Suprapubic skin (tissue), 4 donors: ENCODE measurements around the gene FDX2. TPM values are rescaled to one million over a fixed set of nuclear protein-coding genes. Genes with fewer than 3 reads are reported as not detected.
A peak's percentile ranks its signal among the peaks of the same experiment; 100 is the strongest.

Experiments
- DNase-seq, 2 donors: peaks; one replicate each; pipeline ENCODE4 v3.0.0-alpha.2; 2019; ENCODE audit warnings: low spot score in 2 of 2
- H3K27ac ChIP-seq: fragments of 200-600 bp; sonication (generic); one replicate; pipeline ENCODE4 v1.5.1; 2019
- H3K27me3 ChIP-seq: fragments of 200-600 bp; sonication (generic); one replicate; pipeline ENCODE4 v1.5.1; 2019
- H3K36me3 ChIP-seq: fragments of 200-600 bp; sonication (generic); one replicate; pipeline ENCODE4 v1.5.1; 2019
- H3K4me1 ChIP-seq: fragments of 200-600 bp; sonication (generic); one replicate; pipeline ENCODE4 v1.5.1; 2019
- H3K4me3 ChIP-seq: fragments of 200-600 bp; sonication (generic); one replicate; pipeline ENCODE4 v1.5.1; 2019; ENCODE audit warnings: mild to moderate bottlenecking
- H3K9me3 ChIP-seq: fragments of 200-600 bp; sonication (generic); one replicate; pipeline ENCODE4 v1.5.1; 2019
- CTCF ChIP-seq, 2 donors: fragments of 200-600 bp in 1 of 2; fragments of 450-650 bp in 1 of 2; sonication (generic) in 1 of 2; IDR thresholded peaks; one replicate each; pipeline ENCODE4 v1.5.1; 2016 to 2019; ENCODE audit warnings: antibody characterized with exemption in 2 of 2, mild to moderate bottlenecking in 1 of 2, moderate library complexity in 1 of 2
- EP300 ChIP-seq: sonication (generic); formaldehyde crosslinking; IDR thresholded peaks from one replicate; pipeline ENCODE4 v1.6.1; 2017; ENCODE audit warnings: antibody characterized with exemption
- POLR2A ChIP-seq, 2 donors: fragments of 450-650 bp; IDR thresholded peaks; one replicate each; pipeline ENCODE4 v1.6.1; 2017; ENCODE audit warnings: antibody characterized with exemption in 2 of 2, mild to moderate bottlenecking in 2 of 2, moderate library complexity in 2 of 2
- POLR2AphosphoS5 ChIP-seq, 3 donors: sonication (generic); formaldehyde crosslinking; IDR thresholded peaks; one replicate each; pipeline ENCODE4 v1.6.1; 2017; ENCODE audit warnings: antibody characterized with exemption in 3 of 3
- WGBS: methylation state at CpG from one replicate; pipeline ENCODE4 v1.1.5; 2018; 5-methylcytosine and 5-hydroxymethylcytosine counted together
- total RNA-seq, 4 donors: library from RNA; depleted of rRNA; stranded (reverse); fragments of >200 nt; gene quantifications; one replicate each; pipeline ENCODE4 v1.1.0, GENCODE V29; 2016

The FDX2 gene
- total RNA-seq, 4 donors from 2014 or later, result 7.9 to 19.0 (median 14.5) TPM

- Histone ChIP-seq H3K27ac (no peak overlapping the region), H3K4me1 (peaks cover 1% of the 10 kb centered on the region), H3K4me3 (no peak overlapping the region), H3K36me3 (peaks cover 32% of the 10 kb centered on the region), H3K9me3 (no peaks in the 10 kb centered on the region), H3K27me3 (no peaks in the 10 kb centered on the region)
- WGBS, result 88% methylated on average over 5 of the region's 5 CpGs
- no peak for DNase-seq
- TF ChIP-seq CTCF (IDR thresholded peaks at IDR 0.05), result no peak
- no peak for TF ChIP-seq EP300
- TF ChIP-seq POLR2A (IDR thresholded peaks at IDR 0.05), result no peak
- no peak for TF ChIP-seq POLR2AphosphoS5 (IDR thresholded peaks at IDR 0.05)
Observed at GRCh38 chr19:10279737-10280442, 35.9 kb downstream of the FDX2 start.

- WGBS, result 100% methylated on average over 1 of the region's 1 CpG
- H3K27ac ChIP-seq, result no peak overlapping the region
- H3K27me3 ChIP-seq, result no peaks in the 10 kb centered on the region
- no peak for DNase-seq
- H3K4me1 ChIP-seq, result peaks cover 6% of the 10 kb centered on the region
- no peak overlapping the region for H3K4me3 ChIP-seq
- TF ChIP-seq EP300 (no peak), CTCF (IDR thresholded peaks at IDR 0.05) (no peak), POLR2A (IDR thresholded peaks at IDR 0.05) (no peak), POLR2AphosphoS5 (IDR thresholded peaks at IDR 0.05) (no peak)
- H3K36me3 ChIP-seq, result peaks cover 28% of the 10 kb centered on the region
- no peaks in the 10 kb centered on the region for H3K9me3 ChIP-seq
Observed at GRCh38 chr19:10278935-10279334, 36.9 kb downstream of the FDX2 start.

- DNase-seq, result no peak
- Histone ChIP-seq H3K27me3 (no peaks in the 10 kb centered on the region), H3K27ac (no peak overlapping the region), H3K4me1 (peaks cover 11% of the 10 kb centered on the region), H3K9me3 (no peaks in the 10 kb centered on the region), H3K36me3 (peaks cover 21% of the 10 kb centered on the region), H3K4me3 (no peak overlapping the region)
- TF ChIP-seq POLR2AphosphoS5 (IDR thresholded peaks at IDR 0.05) (no peak), EP300 (no peak), CTCF (IDR thresholded peaks at IDR 0.05) (no peak), POLR2A (IDR thresholded peaks at IDR 0.05) (no peak)
- WGBS, result 92% methylated on average over 9 of the region's 9 CpGs
Observed at GRCh38 chr19:10277795-10278589, 37.8 kb downstream of the FDX2 start.

GRCh38 chr19:10274589-10274988 lies 41.2 kb downstream of the FDX2 start:
- H3K4me3 ChIP-seq, result no peak overlapping the region
- H3K27me3 ChIP-seq, result no peaks in the 10 kb centered on the region
- TF ChIP-seq POLR2AphosphoS5 (IDR thresholded peaks at IDR 0.05) (no peak), EP300 (no peak), CTCF (IDR thresholded peaks at IDR 0.05) (no peak), POLR2A (IDR thresholded peaks at IDR 0.05) (no peak)
- peak in 1 of 2 donors; percentile 57 for DNase-seq
- WGBS, result 84% methylated on average over 10 of the region's 10 CpGs
- peaks cover 29% of the 10 kb centered on the region for H3K4me1 ChIP-seq
- H3K36me3 ChIP-seq, result peaks cover 15% of the 10 kb centered on the region
- no peaks in the 10 kb centered on the region for H3K9me3 ChIP-seq
- no peak overlapping the region for H3K27ac ChIP-seq

GRCh38 chr19:10271543-10272086 lies 44.2 kb downstream of the FDX2 start:
- Histone ChIP-seq H3K4me1 (peaks cover 30% of the 10 kb centered on the region), H3K27me3 (no peaks in the 10 kb centered on the region), H3K36me3 (peaks cover 15% of the 10 kb centered on the region), H3K4me3 (peak overlapping the region; percentile 47), H3K9me3 (no peaks in the 10 kb centered on the region), H3K27ac (peak overlapping the region; percentile 82)
- DNase-seq, result no peak
- 13% methylated on average over 5 of the region's 12 CpGs for WGBS
- TF ChIP-seq POLR2AphosphoS5 (IDR thresholded peaks at IDR 0.05), result no peak
- no peak for TF ChIP-seq POLR2A (IDR thresholded peaks at IDR 0.05)
- no peak for TF ChIP-seq CTCF (IDR thresholded peaks at IDR 0.05)
- no peak for TF ChIP-seq EP300
